Suprapubic skin (tissue), 4 donors: ENCODE results near the gene PLXNA2. TPM values are rescaled to one million over a fixed set of nuclear protein-coding genes. Genes with fewer than 3 reads are reported as not detected.

Experiments
- DNase-seq, 2 donors: peaks; one replicate each; pipeline ENCODE4 v3.0.0-alpha.2; 2019; ENCODE audit warnings: low spot score in 2 of 2
- H3K27ac ChIP-seq: fragments of 200-600 bp; sonication (generic); one replicate; pipeline ENCODE4 v1.5.1; 2019
- H3K27me3 ChIP-seq: fragments of 200-600 bp; sonication (generic); one replicate; pipeline ENCODE4 v1.5.1; 2019
- H3K36me3 ChIP-seq: fragments of 200-600 bp; sonication (generic); one replicate; pipeline ENCODE4 v1.5.1; 2019
- H3K4me1 ChIP-seq: fragments of 200-600 bp; sonication (generic); one replicate; pipeline ENCODE4 v1.5.1; 2019
- H3K4me3 ChIP-seq: fragments of 200-600 bp; sonication (generic); one replicate; pipeline ENCODE4 v1.5.1; 2019; ENCODE audit warnings: mild to moderate bottlenecking
- H3K9me3 ChIP-seq: fragments of 200-600 bp; sonication (generic); one replicate; pipeline ENCODE4 v1.5.1; 2019
- CTCF ChIP-seq, 2 donors: fragments of 200-600 bp in 1 of 2; fragments of 450-650 bp in 1 of 2; sonication (generic) in 1 of 2; IDR thresholded peaks; one replicate each; pipeline ENCODE4 v1.5.1; 2016 to 2019; ENCODE audit warnings: antibody characterized with exemption in 2 of 2, mild to moderate bottlenecking in 1 of 2, moderate library complexity in 1 of 2
- EP300 ChIP-seq: sonication (generic); formaldehyde crosslinking; IDR thresholded peaks from one replicate; pipeline ENCODE4 v1.6.1; 2017; ENCODE audit warnings: antibody characterized with exemption
- POLR2A ChIP-seq, 2 donors: fragments of 450-650 bp; IDR thresholded peaks; one replicate each; pipeline ENCODE4 v1.6.1; 2017; ENCODE audit warnings: antibody characterized with exemption in 2 of 2, mild to moderate bottlenecking in 2 of 2, moderate library complexity in 2 of 2
- POLR2AphosphoS5 ChIP-seq, 3 donors: sonication (generic); formaldehyde crosslinking; IDR thresholded peaks; one replicate each; pipeline ENCODE4 v1.6.1; 2017; ENCODE audit warnings: antibody characterized with exemption in 3 of 3
- WGBS: methylation state at CpG from one replicate; pipeline ENCODE4 v1.1.5; 2018; 5-methylcytosine and 5-hydroxymethylcytosine counted together
- total RNA-seq, 4 donors: library from RNA; depleted of rRNA; stranded (reverse); fragments of >200 nt; gene quantifications; one replicate each; pipeline ENCODE4 v1.1.0, GENCODE V29; 2016

PLXNA2 gene
- total RNA-seq, 4 donors from 2014 or later = 35.3 to 53.9 (median 45.7) TPM

GRCh38 chr1:208158640-208159554, 85.3 kb downstream of the PLXNA2 start:
- WGBS = 84% methylated on average over 8 of the region's 8 CpGs
- no peak for TF ChIP-seq POLR2A (IDR thresholded peaks at IDR 0.05)
- no peak for TF ChIP-seq POLR2AphosphoS5 (IDR thresholded peaks at IDR 0.05)
- no peak for TF ChIP-seq EP300
- no peak for TF ChIP-seq CTCF (IDR thresholded peaks at IDR 0.05)
- DNase-seq = no peak
- no peaks in the 10 kb centered on the region for H3K36me3 ChIP-seq
- H3K4me3 ChIP-seq = no peak overlapping the region
- peaks cover 60% of the 10 kb centered on the region for H3K4me1 ChIP-seq
- no peak overlapping the region for H3K27ac ChIP-seq
- H3K9me3 ChIP-seq = no peaks in the 10 kb centered on the region
- H3K27me3 ChIP-seq = no peaks in the 10 kb centered on the region

GRCh38 chr1:208157769-208158168, 86.4 kb downstream of the PLXNA2 start:
- Histone ChIP-seq H3K27ac (no peak overlapping the region), H3K9me3 (no peaks in the 10 kb centered on the region), H3K27me3 (no peaks in the 10 kb centered on the region), H3K4me3 (no peak overlapping the region), H3K4me1 (peaks cover 54% of the 10 kb centered on the region), H3K36me3 (no peaks in the 10 kb centered on the region)
- no peak for DNase-seq
- TF ChIP-seq CTCF (IDR thresholded peaks at IDR 0.05) = no peak
- TF ChIP-seq EP300 = no peak
- TF ChIP-seq POLR2AphosphoS5 (IDR thresholded peaks at IDR 0.05) = no peak
- 78% methylated on average over 3 of the region's 3 CpGs for WGBS

DNA sequence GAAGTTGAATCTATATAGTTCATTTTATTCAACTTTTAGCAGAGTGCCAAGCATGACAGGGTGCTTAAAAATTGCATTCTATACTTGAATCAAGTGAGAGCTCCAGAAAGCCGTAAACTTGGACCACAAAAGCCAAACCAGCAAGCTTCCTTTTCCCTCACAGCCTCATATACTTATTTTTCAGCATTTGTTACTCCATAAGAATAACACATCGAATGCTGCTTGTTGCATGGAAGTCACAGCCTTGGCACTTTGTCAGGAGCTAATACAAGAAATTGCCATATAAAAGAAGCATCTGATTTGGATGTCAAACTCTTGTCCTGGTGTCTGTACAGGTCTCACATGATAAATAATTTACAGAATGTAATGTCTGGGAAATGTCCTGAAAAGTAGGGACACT, 87.4 kb downstream of the PLXNA2 start:
- Histone ChIP-seq H3K4me1 (peaks cover 46% of the 10 kb centered on the region), H3K36me3 (no peaks in the 10 kb centered on the region), H3K9me3 (no peaks in the 10 kb centered on the region), H3K27ac (no peak overlapping the region), H3K27me3 (no peaks in the 10 kb centered on the region), H3K4me3 (no peak overlapping the region)
- 77% methylated on average over 2 of the region's 2 CpGs for WGBS
- TF ChIP-seq EP300 = no peak
- no peak for TF ChIP-seq CTCF (IDR thresholded peaks at IDR 0.05)
- no peak for TF ChIP-seq POLR2AphosphoS5 (IDR thresholded peaks at IDR 0.05)
- TF ChIP-seq POLR2A (IDR thresholded peaks at IDR 0.05) = no peak
- no peak for DNase-seq

GRCh38 chr1:208156310-208156709, 87.9 kb downstream of the PLXNA2 start:
- no peaks in the 10 kb centered on the region for H3K9me3 ChIP-seq
- no peaks in the 10 kb centered on the region for H3K36me3 ChIP-seq
- DNase-seq = no peak
- H3K4me3 ChIP-seq = no peak overlapping the region
- TF ChIP-seq POLR2A (IDR thresholded peaks at IDR 0.05) (no peak), EP300 (no peak), CTCF (IDR thresholded peaks at IDR 0.05) (no peak), POLR2AphosphoS5 (IDR thresholded peaks at IDR 0.05) (no peak)
- 87% methylated on average over 3 of the region's 3 CpGs for WGBS
- H3K27ac ChIP-seq = no peak overlapping the region
- no peaks in the 10 kb centered on the region for H3K27me3 ChIP-seq
- H3K4me1 ChIP-seq = peaks cover 46% of the 10 kb centered on the region
